ENCODE measurements around the gene SERGEF.

- TF ChIP-seq, protein P1, sequence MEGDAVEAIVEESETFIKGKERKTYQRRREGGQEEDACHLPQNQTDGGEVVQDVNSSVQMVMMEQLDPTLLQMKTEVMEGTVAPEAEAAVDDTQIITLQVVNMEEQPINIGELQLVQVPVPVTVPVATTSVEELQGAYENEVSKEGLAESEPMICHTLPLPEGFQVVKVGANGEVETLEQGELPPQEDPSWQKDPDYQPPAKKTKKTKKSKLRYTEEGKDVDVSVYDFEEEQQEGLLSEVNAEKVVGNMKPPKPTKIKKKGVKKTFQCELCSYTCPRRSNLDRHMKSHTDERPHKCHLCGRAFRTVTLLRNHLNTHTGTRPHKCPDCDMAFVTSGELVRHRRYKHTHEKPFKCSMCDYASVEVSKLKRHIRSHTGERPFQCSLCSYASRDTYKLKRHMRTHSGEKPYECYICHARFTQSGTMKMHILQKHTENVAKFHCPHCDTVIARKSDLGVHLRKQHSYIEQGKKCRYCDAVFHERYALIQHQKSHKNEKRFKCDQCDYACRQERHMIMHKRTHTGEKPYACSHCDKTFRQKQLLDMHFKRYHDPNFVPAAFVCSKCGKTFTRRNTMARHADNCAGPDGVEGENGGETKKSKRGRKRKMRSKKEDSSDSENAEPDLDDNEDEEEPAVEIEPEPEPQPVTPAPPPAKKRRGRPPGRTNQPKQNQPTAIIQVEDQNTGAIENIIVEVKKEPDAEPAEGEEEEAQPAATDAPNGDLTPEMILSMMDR (IDR thresholded peaks at IDR 0.05) = no peak
- TF ChIP-seq POLR2A (IDR thresholded peaks at IDR 0.05) (no peak), POLR2AphosphoS5 (IDR thresholded peaks at IDR 0.05) (no peak)
Measured at GRCh38 chr11:17753153-17753552, 259.7 kb downstream of the SERGEF start.
